ENCODE data around the gene SRSF11. TPM values are rescaled to one million over a fixed set of nuclear protein-coding genes. Genes with fewer than 3 reads are reported as not detected.

SRSF11 gene
- total RNA-seq, 1 donor from 2014 or later = 73.2 TPM

- no peak for TF ChIP-seq CTCF (conservative IDR thresholded peaks at IDR 0.05; ENCODE audit: low read depth, low read length)
- no peak for DNase-seq (ENCODE audit: low read depth)
Observed at GRCh38 chr1:70239940-70240339, 18.8 kb downstream of the SRSF11 start.

DNA sequence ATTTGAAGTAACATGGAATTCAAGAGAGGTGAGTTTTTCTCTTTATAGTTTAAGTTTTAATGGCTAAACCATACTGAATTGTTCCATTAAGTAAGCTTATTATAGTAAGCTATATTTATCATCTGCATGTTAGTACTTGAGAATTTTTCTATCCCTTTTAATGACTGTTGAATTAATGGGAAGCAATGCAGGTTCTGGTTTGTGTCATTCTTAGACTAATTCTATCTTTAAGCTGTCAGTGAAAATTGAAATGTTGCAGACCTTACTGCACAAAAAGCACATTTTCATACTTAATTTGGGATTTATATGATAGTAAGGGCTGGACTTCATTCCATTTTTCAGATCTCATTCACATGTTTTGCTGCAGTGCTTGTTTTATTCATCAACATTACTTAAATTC is 25.9 kb downstream of the SRSF11 start:
- no peak for TF ChIP-seq CTCF (conservative IDR thresholded peaks at IDR 0.05; ENCODE audit: low read depth, low read length)
- no peak overlapping the region for H3K4me3 ChIP-seq (ENCODE audit: low read depth, low read length)

More at GRCh38 chr1:70239940-70240339, 18.8 kb downstream of the SRSF11 start:
- H3K4me3 ChIP-seq (ENCODE audit: low read depth, low read length) = no peak overlapping the region

GRCh38 chr1:70247768-70248167 is 26.6 kb downstream of the SRSF11 start:
- no peak for TF ChIP-seq CTCF (conservative IDR thresholded peaks at IDR 0.05; ENCODE audit: low read depth, low read length)
- H3K4me3 ChIP-seq (ENCODE audit: low read depth, low read length) = no peak overlapping the region
- no peak for DNase-seq (ENCODE audit: low read depth)

More for the DNA sequence above, 25.9 kb downstream of the SRSF11 start:
- no peak for DNase-seq (ENCODE audit: low read depth)

- no peak for DNase-seq (ENCODE audit: low read depth)
- H3K4me3 ChIP-seq (ENCODE audit: low read depth, low read length) = no peak overlapping the region
- TF ChIP-seq CTCF (conservative IDR thresholded peaks at IDR 0.05; ENCODE audit: low read depth, low read length) = no peak
Observed at GRCh38 chr1:70248729-70249128, 27.5 kb downstream of the SRSF11 start.

GRCh38 chr1:70256664-70257063 is 35.5 kb downstream of the SRSF11 start:
- DNase-seq (ENCODE audit: low read depth) = no peak
- H3K4me3 ChIP-seq (ENCODE audit: low read depth, low read length) = no peak overlapping the region
- no peak for TF ChIP-seq CTCF (conservative IDR thresholded peaks at IDR 0.05; ENCODE audit: low read depth, low read length)

DNA sequence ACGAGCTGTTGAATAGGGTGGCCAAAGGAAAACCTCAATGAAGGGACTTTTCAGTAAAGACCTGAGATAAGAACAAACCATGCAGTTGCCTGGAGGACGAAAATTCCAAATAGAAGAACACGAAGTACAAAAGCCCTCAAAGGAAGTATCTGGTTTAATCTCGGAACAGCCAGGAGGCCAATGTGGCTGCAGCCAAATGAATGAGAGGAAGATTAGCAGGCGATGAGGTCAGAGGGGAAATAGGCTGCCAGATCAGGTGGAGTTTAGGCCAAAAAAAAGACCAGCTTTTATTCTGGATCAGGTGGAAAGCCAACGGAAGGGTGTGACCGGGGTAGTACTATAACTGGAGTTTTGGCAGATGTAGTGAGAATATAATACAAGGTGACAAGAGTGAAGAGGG is 43.7 kb downstream of the SRSF11 start:
- no peak overlapping the region for H3K4me3 ChIP-seq (ENCODE audit: low read depth, low read length)
- TF ChIP-seq CTCF (conservative IDR thresholded peaks at IDR 0.05; ENCODE audit: low read depth, low read length) = no peak
- no peak for DNase-seq (ENCODE audit: low read depth)

DNA sequence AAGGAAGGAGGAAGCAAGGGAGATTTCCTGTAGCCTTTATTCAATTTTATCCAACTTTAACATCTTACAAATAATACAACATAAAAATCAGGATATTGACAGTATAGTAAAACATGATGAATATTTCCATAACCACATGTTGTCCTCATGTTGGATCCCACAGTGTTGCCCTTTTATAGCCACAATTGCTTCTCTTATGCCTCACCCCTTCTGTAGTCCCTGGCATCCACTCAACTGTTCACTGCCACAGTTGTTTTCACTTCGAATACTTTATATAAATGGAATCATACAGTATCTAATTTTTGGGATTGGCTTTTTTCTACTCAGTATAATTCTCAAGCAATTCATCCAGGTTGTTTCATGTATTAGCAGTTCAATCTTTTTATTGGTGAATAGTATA is 44.8 kb downstream of the SRSF11 start:
- no peak overlapping the region for H3K4me3 ChIP-seq (ENCODE audit: low read depth, low read length)
- no peak for TF ChIP-seq CTCF (conservative IDR thresholded peaks at IDR 0.05; ENCODE audit: low read depth, low read length)
- DNase-seq (ENCODE audit: low read depth) = no peak

All from epithelial cell of proximal tubule (primary cell).